GM18909 (cell line): ENCODE data around the gene ZNF581.

Experiments
- ATAC-seq: cut with Tn5 transposase; IDR thresholded peaks from one replicate; pipeline ENCODE4 v1.9.1; 2021; ENCODE audit warnings: mild to moderate bottlenecking; ENCODE audit not compliant: unreplicated experiment, poor library complexity

The ZNF581 gene

DNA sequence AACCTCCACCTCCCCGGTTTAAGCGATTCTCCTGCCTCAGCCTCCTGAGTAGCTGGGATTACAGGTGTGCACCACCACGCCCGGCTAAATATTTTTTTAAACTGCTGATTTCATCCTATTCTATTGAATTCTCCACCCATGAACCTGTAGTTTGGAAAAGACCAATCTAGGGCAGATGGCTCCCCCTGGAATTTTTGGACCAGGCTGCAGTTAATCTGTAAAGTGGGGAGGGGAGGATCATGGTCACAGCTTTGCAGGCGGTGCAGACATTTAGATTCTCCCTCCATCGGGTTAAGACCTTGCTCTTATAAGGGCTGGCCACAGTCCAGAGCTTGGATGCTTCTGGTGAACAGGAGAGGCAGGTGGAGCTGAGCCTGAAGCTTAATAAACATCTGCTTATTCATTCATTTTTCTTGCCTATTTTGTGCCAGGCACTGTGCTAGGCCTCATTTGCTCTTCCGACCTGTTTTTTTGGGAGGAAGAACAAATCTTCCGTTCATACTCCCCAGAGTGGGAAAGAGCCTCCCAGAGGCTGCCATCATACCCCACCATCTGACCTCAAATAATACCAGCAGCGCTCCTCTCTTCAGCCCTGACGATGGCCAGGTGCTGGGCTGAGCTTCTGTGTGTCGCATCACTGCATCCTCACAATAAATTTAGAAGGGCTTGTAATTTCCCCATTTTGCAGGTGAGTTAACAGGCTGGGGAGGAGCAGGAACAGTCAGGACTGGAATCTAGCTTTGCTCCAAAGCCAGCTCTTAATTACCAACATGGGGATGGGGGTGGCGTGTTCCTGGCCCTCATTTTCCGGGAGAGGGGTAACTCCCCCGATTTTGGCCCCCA, 3.7 kb downstream of the ZNF581 start:
- ATAC-seq: no peak

DNA sequence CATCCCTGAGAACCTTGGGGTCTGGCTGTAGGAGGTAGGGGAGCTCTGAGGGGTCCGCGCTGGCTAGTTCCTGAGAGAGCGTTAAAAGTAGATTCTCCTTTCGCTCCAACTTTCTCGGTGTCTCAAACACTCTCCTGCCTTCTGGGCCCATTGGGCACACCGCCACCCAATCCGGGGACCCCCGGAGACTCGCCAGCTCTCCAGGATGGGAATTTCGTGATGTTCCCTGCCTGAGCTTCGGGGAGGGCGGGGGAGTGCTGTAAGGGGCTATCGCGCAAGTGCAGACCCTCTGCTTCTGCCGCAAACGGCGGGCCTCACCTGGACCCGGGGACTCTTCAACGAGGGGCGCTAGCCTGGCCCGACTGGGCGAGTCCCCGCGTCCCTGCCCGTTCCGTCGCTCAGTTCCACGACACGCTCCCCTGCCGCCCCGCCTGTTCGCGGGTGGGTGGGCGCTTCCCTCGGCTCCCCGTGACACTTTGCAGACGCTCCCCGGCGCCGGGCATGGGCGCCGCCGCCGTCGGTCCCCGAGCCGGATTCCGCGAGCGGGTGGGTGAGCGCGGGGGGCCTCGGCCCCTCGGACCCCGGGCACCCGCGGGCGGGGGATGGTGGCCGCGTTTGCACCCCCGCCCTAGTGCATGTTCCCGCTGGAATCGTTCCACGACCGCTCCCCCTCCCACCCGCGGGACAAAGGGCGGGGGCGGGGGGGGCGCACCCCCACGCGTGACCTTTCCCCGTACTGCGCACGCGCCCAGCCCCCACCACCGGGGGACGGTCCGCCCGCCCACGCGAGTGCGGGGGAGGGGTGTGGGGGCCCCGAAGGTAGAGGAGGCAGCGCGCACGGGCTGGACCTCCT, 4.5 kb downstream of the ZNF581 start, which contains the start of gene CCDC106:
Gene CCDC106 (plus strand): TSS at position 481 of the 853 bp plus-strand sequence. CDS start 835 bp downstream, outside the sequence.
- no peak for ATAC-seq

DNA sequence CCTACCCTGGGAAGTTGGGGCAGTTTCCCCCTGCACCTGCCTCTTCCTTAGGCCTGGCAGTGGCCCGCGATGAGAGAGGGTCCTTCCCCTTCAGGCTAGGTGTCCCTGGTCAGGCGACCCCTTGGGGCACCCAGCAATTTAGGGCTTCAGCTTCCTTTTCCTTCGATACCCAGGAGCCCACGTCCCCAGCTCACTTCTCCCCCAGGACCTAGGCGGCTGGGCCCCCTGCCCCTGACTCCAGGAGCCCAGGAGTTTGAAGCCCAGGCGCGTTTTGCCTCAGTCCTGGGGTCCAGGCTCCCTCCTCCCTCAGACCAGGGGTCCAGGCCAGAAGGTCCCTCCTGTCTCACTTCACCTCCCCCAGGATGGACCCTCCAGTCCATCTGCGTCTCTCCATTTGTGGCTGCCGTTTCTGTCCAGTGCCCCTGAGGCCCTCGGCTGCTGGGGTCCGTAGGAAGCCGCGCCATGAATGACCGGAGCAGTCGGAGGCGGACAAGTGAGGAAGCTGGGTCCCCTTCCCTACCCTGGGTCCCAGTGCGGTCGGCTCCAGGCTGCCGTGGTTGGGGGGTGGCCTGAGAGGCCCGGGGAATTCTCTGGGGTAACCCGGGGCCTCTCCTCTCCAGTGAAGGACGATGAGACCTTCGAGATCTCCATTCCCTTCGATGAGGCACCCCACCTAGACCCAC, 5.3 kb downstream of the ZNF581 start:
- no peak for ATAC-seq

- no peak for ATAC-seq
Observed at GRCh38 chr19:55649268-55650125, 6.0 kb downstream of the ZNF581 start.

- ATAC-seq: no peak
Observed at GRCh38 chr19:55650126-55650557, 6.7 kb downstream of the ZNF581 start.

DNA sequence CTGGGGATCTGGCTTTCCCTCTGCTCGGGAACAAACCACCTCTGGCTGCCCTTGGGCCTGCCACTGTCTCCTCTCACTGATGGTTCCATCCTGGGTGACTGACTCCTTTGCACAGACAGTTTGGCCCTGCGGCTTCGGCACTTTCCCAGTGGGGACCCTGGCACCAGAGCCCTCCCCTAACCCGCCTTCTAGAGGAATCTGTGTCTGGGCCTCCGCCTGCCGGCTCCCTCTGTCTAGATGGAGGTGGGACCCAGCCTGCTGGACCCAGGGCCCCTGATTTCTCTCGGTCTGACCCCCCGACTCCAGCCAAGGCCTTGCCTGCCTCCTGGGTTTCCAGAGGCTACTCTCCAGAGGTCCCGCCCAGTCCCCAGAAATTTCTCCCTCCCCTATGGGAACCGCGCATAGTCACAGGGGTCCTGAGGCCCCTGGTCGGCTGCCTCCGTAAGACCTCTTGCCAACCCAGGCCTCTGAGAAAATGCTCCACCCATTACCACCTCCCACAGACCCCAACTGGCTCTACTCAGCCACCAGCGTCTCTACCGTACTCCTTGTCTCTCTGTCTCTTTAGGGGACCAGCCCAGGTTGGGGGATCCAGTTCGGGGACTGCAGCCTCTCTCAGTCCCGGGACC, 7.3 kb downstream of the ZNF581 start:
- no peak for ATAC-seq

DNA sequence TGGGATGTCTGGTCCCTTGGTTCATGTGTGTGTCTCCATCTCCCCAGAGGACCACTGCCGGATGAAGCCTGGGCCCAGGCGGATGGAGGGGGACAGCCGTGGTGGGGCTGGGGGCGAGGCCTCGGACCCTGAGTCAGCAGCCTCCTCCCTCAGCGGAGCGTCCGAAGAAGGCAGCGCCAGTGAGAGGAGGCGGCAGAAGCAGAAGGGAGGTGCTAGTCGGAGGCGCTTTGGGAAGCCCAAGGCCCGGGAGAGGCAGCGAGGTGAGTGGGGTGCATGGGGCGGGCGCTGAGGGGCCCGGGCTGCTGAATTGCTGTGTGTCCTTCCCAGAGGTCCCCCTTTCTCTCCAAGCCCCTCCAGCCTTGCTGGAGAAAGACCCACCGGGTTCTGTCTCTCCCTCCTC, 7.8 kb downstream of the ZNF581 start:
- no peak for ATAC-seq

DNA sequence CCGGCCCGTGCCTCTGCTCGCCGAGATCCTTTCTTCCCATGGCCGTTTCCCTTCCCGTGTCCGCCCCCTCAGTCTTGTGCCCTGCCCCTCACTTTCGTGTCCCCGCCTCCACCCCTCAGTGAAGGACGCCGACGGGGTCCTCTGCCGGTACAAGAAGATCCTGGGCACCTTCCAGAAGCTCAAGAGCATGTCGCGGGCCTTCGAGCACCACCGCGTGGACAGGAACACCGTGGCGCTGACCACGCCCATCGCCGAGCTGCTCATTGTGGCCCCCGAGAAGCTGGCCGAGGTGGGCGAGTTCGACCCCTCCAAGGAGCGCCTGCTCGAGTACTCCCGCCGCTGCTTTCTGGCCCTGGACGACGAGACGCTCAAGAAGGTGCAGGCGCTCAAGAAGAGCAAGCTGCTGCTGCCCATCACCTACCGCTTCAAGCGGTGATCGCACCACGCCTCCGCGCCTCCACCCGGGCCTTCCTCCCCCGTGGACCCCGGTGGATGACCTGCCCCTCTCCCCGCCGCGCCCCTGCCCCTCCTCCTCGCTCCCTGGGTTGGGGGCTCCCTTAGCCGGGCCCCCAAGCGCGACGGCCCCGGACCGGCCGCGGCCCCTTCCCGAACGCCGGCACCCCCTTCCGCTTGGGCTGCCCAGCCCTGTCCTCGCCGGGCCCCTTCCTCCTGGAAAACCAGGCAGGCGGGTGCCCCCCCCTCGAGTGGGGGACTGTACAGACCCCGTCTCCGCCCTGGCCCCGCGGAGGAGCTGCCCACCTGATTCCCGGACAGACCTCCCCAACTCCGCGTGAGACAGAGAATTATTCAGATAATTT, 9.1 kb downstream of the ZNF581 start:
- ATAC-seq: no peak

DNA sequence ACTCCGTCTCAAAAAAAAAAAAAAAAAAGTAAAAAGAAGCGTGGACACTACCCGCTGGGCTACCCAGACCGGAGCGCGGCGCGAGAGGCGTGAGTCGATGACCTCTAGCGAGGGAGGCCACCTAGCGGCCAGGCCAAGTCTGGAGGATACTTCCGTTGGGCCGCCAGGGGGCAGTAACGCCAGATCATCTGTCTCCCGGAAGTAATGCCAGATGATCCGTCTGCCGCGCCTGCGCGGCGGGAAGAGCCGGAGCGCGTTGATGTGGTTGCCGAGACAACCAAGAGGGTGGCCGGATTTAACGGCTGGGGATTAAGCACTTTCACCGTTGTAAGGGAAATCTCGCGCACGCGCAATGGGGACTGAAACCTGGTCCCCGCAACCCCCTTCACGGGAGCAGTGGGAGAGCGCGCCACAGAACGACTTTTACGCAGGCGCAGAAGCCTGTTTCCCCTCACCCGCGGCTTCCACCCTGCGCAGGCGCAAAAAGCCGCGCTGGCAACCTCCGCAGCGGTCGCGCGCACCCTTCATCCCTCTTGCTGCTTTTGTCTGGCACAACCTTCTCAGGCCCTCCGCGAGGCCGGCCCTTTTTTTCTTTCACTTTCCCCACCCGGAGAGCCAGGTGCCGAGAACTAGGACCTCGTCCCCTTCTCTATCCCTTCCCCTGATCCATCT, 10.3 kb downstream of the ZNF581 start:
- ATAC-seq: peak; percentile 48

DNA sequence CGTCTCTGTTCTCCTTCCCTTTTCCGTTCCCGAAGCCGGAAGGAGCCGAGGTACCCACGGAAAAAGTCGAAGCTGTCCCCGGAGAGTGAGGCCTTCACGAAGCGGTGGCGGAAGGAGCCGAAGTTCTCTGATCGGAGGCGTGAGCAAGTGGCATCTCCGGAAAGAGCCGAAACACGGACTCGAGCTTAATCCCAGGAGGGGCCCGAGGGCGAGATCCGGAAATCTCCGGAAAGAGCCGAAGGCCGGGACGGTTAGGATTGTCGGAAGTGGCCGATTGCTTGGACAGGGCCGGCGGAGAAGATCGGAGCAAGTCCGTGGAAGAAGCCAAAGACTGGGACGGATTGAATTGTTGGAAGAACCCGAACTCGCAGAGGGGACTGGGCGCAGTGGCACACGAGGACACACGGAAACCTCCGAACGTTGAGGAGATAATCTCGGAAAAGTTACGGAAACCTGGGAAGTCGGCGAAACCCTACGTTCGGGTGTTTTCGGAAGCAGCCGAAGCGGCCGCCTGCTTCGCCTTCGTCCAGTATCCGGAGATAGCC, 10.9 kb downstream of the ZNF581 start:
- ATAC-seq: peak; percentile 62

DNA sequence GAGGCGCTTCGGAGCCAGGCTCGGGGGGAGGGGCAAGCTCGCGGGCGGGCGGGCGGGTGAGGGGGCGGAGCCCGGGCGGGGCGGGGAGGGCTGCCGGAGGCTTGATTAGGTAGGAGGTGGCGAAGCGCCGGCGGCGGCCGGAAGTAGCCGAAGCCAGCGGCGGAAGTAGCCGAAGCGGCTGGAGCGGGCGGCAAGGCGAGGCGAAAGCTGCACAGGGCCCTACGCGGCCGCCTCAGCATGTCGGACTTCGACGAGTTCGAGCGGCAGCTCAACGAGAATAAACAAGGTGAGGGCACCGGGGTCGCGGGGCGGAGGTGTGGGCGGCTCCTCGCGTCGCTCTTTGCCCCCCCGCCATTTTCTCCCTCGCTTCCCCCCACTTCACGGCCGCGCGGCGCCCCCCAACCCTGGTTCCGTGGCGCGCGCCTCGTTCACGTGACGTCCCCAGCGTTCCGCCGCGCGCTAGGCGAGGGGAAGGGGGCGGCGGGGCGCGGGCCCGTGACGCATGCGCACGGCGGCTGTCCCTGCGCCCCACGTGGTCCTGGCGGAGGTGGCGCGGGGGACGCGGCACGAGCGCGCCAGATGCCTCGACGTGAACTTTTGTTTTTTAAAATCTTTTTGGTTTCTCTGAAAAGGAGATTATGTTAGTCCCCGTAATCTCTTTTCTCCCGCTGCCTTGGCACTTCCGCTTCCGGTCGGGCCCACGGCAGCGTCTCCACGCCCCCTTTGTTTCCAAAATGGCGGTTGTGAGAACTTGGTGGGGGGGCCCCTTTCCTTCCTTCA, 11.6 kb downstream of the ZNF581 start, which contains the start of gene U2AF2:
Gene U2AF2 (plus strand): TSS at position 168 of the 780 bp plus-strand sequence. CDS start 70 bp downstream, at position 238.
- peak; percentile 47 for ATAC-seq

DNA sequence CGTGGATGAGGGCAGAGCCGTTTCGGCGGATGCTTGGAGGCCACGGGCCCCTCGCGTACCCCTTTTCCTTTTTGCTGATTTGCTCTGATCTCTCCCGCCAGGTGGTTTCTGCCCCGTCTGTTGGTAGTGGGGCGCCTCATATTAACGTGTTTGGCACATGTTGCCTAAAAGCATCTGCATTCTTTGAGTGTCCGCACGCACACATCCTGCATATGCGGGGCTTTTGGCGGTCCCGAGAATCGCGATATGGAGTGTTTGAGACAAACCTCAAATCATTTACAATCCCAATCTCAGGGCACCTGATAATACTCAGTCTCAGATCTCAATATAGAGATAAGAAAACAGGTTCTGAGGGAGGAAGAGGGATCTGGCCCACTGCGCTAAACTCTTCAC, 12.2 kb downstream of the ZNF581 start:
- ATAC-seq: no peak

DNA sequence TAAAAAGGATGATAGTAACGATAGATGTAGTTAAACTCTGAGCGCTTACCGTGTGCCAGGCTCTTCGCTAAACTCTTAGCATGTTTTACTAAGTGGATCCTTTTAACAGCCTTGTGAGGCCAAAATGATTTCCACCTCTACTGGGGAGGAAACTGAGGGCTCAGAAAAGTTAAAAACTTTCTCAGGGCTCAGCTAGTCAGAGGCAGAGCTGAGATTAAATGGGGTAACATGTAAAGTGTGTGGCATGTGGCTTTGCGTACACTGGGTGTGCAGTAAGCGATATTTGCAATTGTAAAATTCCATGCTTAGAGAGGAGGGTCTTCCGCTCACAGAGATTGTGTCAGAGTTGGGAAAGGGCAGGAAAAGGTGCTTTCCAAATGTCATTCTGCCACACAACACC, 13.1 kb downstream of the ZNF581 start:
- no peak for ATAC-seq

- no peak for ATAC-seq
Observed at GRCh38 chr19:55656988-55657747, 13.7 kb downstream of the ZNF581 start.

DNA sequence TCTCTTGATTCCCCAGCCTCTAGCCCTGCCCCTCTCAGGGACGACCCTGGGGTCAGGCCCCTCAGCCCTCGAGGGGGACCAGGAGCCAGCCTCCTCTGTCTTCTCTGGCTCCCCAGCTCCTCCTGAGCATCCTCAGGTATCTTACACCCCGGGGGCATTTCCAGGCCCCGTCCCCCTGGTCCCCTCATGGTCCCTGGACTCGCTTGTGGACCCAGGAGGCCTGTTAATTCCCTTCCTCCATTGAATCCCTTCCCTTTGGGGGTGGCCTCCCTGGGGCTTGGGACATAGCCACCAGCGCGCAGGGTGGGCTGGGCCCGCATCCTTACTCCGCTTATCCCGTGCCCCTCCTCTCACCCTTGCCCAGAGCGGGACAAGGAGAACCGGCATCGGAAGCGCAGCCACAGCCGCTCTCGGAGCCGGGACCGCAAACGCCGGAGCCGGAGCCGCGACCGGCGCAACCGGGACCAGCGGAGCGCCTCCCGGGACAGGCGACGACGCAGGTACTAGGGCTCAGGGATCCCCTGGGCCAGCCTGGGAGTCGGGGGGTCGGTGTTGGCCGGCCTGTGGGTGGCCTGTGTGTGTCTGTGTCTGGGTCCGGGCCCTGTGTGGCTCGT, 15.5 kb downstream of the ZNF581 start:
- no peak for ATAC-seq

DNA sequence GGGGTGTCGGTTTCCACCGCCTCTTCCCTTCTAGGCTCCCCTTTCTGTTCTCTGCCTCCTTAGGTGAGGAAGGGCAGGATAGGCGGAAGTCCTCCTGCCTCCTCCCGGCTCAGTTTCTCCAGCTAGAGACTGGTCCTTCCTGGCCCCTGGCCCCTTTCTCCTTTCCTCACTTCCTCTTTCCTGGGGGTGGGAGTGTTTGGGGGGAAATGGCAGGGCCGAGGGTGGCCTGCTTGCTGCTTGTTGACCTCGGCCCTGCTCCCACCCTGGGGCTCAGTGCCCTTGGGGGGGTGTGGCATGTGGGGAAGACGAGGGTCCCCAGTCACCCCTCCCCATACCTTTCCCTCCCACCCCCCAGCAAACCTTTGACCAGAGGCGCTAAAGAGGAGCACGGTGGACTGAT, 16.4 kb downstream of the ZNF581 start:
- no peak for ATAC-seq
